IMR-90 (cell line): ENCODE results near the gene ANKS3. TPM values are rescaled to one million over a fixed set of nuclear protein-coding genes. Genes with fewer than 3 reads are reported as not detected.

Experiments
- ATAC-seq: fragments of 200-7000 bp; cut with Tn5 transposase; 2 replicates; pipeline ENCODE4 v1.9.1; 2020; ENCODE audit warnings: low read depth, mild to moderate bottlenecking, moderate library complexity
- BruUV-seq: library from RNA; stranded (reverse); fragments of 400-500 nt; replicated peaks from 2 replicates; lab custom pipeline; 2021; lab: Mats Ljungman, UMichigan
- CTCF ChIA-PET: fragments of 300-600 bp; formaldehyde crosslinking; extraction: SDS; loops from one replicate; lab custom pipeline; 2021; ENCODE audit warnings: antibody characterized with exemption; lab: Yijun Ruan, JAX
- POLR2A ChIA-PET: fragments of 300-600 bp; sonication (Branson Sonifier 250); formaldehyde crosslinking; loops from one replicate; lab custom pipeline; 2022; ENCODE audit warnings: antibody characterized with exemption; ENCODE audit not compliant: unreplicated experiment; lab: Charles Lee
- DNase-seq: peaks from one replicate; pipeline ENCODE4 v3.0.0; 2013
- H2AFZ ChIP-seq: replicated peaks from 2 replicates; pipeline ENCODE3; 2013; ENCODE audit warnings: low read length, mild to moderate bottlenecking; ENCODE audit not compliant: poor library complexity
- H2AK5ac ChIP-seq: 2 replicates; pipeline ENCODE4 v1.6.1; 2013; ENCODE audit warnings: low read depth, low read length, inconsistent platforms
- H2AK9ac ChIP-seq: replicated peaks from 2 replicates; pipeline ENCODE3; 2013; ENCODE audit warnings: mild to moderate bottlenecking, low read depth, low read length, moderate library complexity; ENCODE audit not compliant: poor library complexity
- H2BK120ac ChIP-seq: 2 replicates; pipeline ENCODE4 v1.6.1; 2013; ENCODE audit warnings: low read depth, low read length, inconsistent platforms
- H2BK15ac ChIP-seq: 3 replicates; pipeline ENCODE4 v1.6.1; 2013; ENCODE audit warnings: low read depth, low read length, inconsistent platforms
- H2BK20ac ChIP-seq: 2 replicates; pipeline ENCODE4 v1.6.1; 2013; ENCODE audit warnings: low read depth, mild to moderate bottlenecking, inconsistent platforms, low read length, moderate library complexity
- H2BK5ac ChIP-seq: 2 replicates; pipeline ENCODE4 v1.6.1; 2013; ENCODE audit warnings: mild to moderate bottlenecking, low read depth, low read length, inconsistent platforms; ENCODE audit not compliant: poor library complexity, severe bottlenecking
- H3K14ac ChIP-seq: replicated peaks from 2 replicates; pipeline ENCODE4 v1.6.1; 2013; ENCODE audit warnings: low read depth, low read length, inconsistent platforms
- H3K18ac ChIP-seq: 2 replicates; pipeline ENCODE4 v1.6.1; 2013; ENCODE audit warnings: low read depth, low read length, control low read depth
- H3K23ac ChIP-seq: 2 replicates; pipeline ENCODE4 v1.6.1; 2013; ENCODE audit warnings: low read depth, low read length, inconsistent platforms
- H3K27ac ChIP-seq: 2 replicates; pipeline ENCODE4 v1.5.1; 2013; ENCODE audit warnings: mild to moderate bottlenecking, control low read depth, low read length; ENCODE audit not compliant: insufficient read depth
- H3K27me3 ChIP-seq: 2 replicates; pipeline ENCODE4 v1.6.1; 2013; ENCODE audit warnings: low read length; ENCODE audit not compliant: control insufficient read depth, insufficient read depth
- H3K36me3 ChIP-seq: 2 replicates; pipeline ENCODE4 v1.6.1; 2013; ENCODE audit warnings: low read length, mixed read lengths; ENCODE audit not compliant: control insufficient read depth, insufficient read depth
- H3K4ac ChIP-seq: 2 replicates; pipeline ENCODE4 v1.6.1; 2013; ENCODE audit warnings: low read depth, low read length, inconsistent platforms
- H3K4me1 ChIP-seq: 2 replicates; pipeline ENCODE4 v1.6.1; 2013; ENCODE audit warnings: low read length, mixed read lengths; ENCODE audit not compliant: control insufficient read depth, insufficient read depth
- H3K4me2 ChIP-seq: 2 replicates; pipeline ENCODE4 v1.6.1; 2013; ENCODE audit warnings: low read depth, mild to moderate bottlenecking, control low read depth, low read length, moderate library complexity
- H3K4me3 ChIP-seq: 2 replicates; pipeline ENCODE4 v1.5.1; 2013; ENCODE audit warnings: low read depth, mild to moderate bottlenecking, control low read depth, low read length, moderate library complexity; ENCODE audit not compliant: insufficient read depth
- H3K56ac ChIP-seq: 2 replicates; pipeline ENCODE4 v1.6.1; 2013; ENCODE audit warnings: low read length, inconsistent platforms; ENCODE audit not compliant: insufficient read depth; ENCODE audit errors: extremely low read depth
- H3K79me1 ChIP-seq, 2 experiments: 2 replicates each; pipeline ENCODE4 v1.6.1; 2013; ENCODE audit warnings: low read length in 2 of 2, inconsistent platforms in 1 of 2, low read depth in 1 of 2
- H3K9ac ChIP-seq: 2 replicates; pipeline ENCODE4 v1.6.1; 2013; ENCODE audit warnings: low read depth, low read length, control low read depth
- H3K9me1 ChIP-seq: 2 replicates; pipeline ENCODE4 v1.6.1; 2013; ENCODE audit warnings: low read length, inconsistent platforms; ENCODE audit not compliant: insufficient read depth
- H3K9me3 ChIP-seq: 2 replicates; pipeline ENCODE4 v1.6.1; 2013; ENCODE audit warnings: low read length; ENCODE audit not compliant: control insufficient read depth, insufficient read depth
- H4K20me1 ChIP-seq: 2 replicates; pipeline ENCODE4 v1.6.1; 2013; ENCODE audit warnings: low read length, inconsistent platforms; ENCODE audit not compliant: insufficient read depth
- H4K5ac ChIP-seq: 2 replicates; pipeline ENCODE4 v1.6.1; 2013; ENCODE audit warnings: mild to moderate bottlenecking, low read depth, low read length, control low read depth
- H4K8ac ChIP-seq, 2 experiments: 2 replicates each; pipeline ENCODE4 v1.6.1; 2013; ENCODE audit warnings: low read depth in 2 of 2, low read length in 2 of 2, control low read depth in 1 of 2, inconsistent platforms in 1 of 2
- H4K91ac ChIP-seq: 2 replicates; pipeline ENCODE4 v1.6.1; 2013; ENCODE audit warnings: low read depth, low read length, inconsistent platforms; ENCODE audit not compliant: insufficient read depth
- BHLHE40 ChIP-seq: fragments of 150-350 bp; IDR thresholded peaks from 2 replicates; pipeline ENCODE4 v1.6.1; 2016; ENCODE audit warnings: mild to moderate bottlenecking, low read depth, low read length
- CEBPB ChIP-seq: IDR thresholded peaks from 2 replicates; pipeline ENCODE4 v1.6.1; 2012; ENCODE audit warnings: low read depth, low read length, improper control_type of control experiment
- CHD1 ChIP-seq: IDR thresholded peaks from 2 replicates; pipeline ENCODE4 v1.6.1; 2012; ENCODE audit warnings: low read depth, low read length, improper control_type of control experiment
- FOS ChIP-seq: fragments of 150-350 bp; IDR thresholded peaks from 2 replicates; pipeline ENCODE4 v1.6.1; 2016; ENCODE audit warnings: low read depth, low read length
- MAFK ChIP-seq: IDR thresholded peaks from 2 replicates; pipeline ENCODE4 v1.6.1; 2012; ENCODE audit warnings: low read depth, low read length, improper control_type of control experiment
- MAZ ChIP-seq: IDR thresholded peaks from 2 replicates; pipeline ENCODE4 v1.6.1; 2012; ENCODE audit warnings: low read depth, mild to moderate bottlenecking, low read length, improper control_type of control experiment, moderate library complexity, borderline replicate concordance
- MXI1 ChIP-seq: IDR thresholded peaks from 2 replicates; pipeline ENCODE4 v1.6.1; 2012; ENCODE audit warnings: low read depth, mild to moderate bottlenecking, low read length, moderate library complexity, borderline replicate concordance
- NFE2L2 ChIP-seq: fragments of 150-350 bp; IDR thresholded peaks from 2 replicates; pipeline ENCODE4 v1.6.1; 2016; ENCODE audit warnings: low read depth, mild to moderate bottlenecking, low read length
- POLR2A ChIP-seq: IDR thresholded peaks from 2 replicates; pipeline ENCODE4 v1.6.1; 2012; ENCODE audit warnings: mild to moderate bottlenecking, low read depth, low read length
- RAD21 ChIP-seq: IDR thresholded peaks from 2 replicates; pipeline ENCODE4 v1.6.1; 2012; ENCODE audit warnings: low read length, improper control_type of control experiment
- RCOR1 ChIP-seq: IDR thresholded peaks from 2 replicates; pipeline ENCODE4 v1.6.1; 2012; ENCODE audit warnings: mild to moderate bottlenecking, low read length, improper control_type of control experiment; ENCODE audit not compliant: insufficient replicate concordance
- RFX5 ChIP-seq: IDR thresholded peaks from 2 replicates; pipeline ENCODE4 v1.8.0; 2012; ENCODE audit warnings: low read depth, mild to moderate bottlenecking, low read length, moderate library complexity
- SMC3 ChIP-seq: fragments of 150-350 bp; IDR thresholded peaks from 2 replicates; pipeline ENCODE4 v1.6.1; 2016; ENCODE audit warnings: low read depth, mild to moderate bottlenecking, antibody characterized with exemption, low read length, moderate library complexity
- WGBS, 2 experiments: methylation state at CpG; one replicate each; pipeline versions ENCODE4 v1.1.5 to v1.1.7; 2013; ENCODE audit warnings: missing lambda C conversion rate in 2 of 2; ENCODE audit not compliant: insufficient read length in 1 of 2; ENCODE audit errors: extremely low coverage in 2 of 2; 5-methylcytosine and 5-hydroxymethylcytosine counted together
- dilution Hi-C: fragments of 300-500 bp; cut with HindIII; formaldehyde crosslinking; loops from one replicate; pipeline ENCODE4 v1.14.3; 2018; ENCODE audit warnings: low sequenced_read_pairs; ENCODE audit not compliant: unreplicated experiment
- in situ Hi-C: fragments of 300-500 bp; cut with MboI; formaldehyde crosslinking; loops from 3 replicates; pipeline ENCODE4 v1.14.3; 2019; ENCODE audit warnings: low sequenced_read_pairs, inconsistent platforms, mixed read lengths
- intact Hi-C: fragments of 100-400 bp; cut with micrococcal nuclease; formaldehyde crosslinking; loops from 2 replicates; pipeline ENCODE4 v1.10.0; 2022
- polyA plus RNA-seq, 3 experiments: library from polyadenylated mRNA; depleted of rRNA; stranded (reverse); fragments of >200 nt; gene quantifications; 2 replicates each; pipeline ENCODE4 v1.2.3, GENCODE V29; 2012; ENCODE audit warnings: low replicate concordance in 1 of 3
- total RNA-seq: library from RNA; depleted of rRNA; stranded (reverse); fragments of >200 nt; gene quantifications from 2 replicates; pipeline ENCODE4 v1.2.3, GENCODE V29; 2012
- TF ChIP-seq, protein P1 (sequence below): fragments of 150-350 bp; IDR thresholded peaks from 2 replicates; pipeline ENCODE4 v1.6.1; 2016; ENCODE audit warnings: low read depth, mild to moderate bottlenecking, low read length, moderate library complexity, borderline replicate concordance
- TF ChIP-seq, protein P2 (sequence below): fragments of 150-350 bp; IDR thresholded peaks from 2 replicates; pipeline ENCODE4 v1.6.1; 2017; ENCODE audit warnings: mild to moderate bottlenecking, antibody characterized with exemption, low read length, low read depth
- TF ChIP-seq, protein P3 (sequence below): conservative IDR thresholded peaks from 2 replicates; pipeline ENCODE4 v1.5.1; 2012; ENCODE audit warnings: mild to moderate bottlenecking, low read depth, low read length, improper control_type of control experiment

Gene ANKS3
- total and polyA plus RNA-seq, 2 of the 4 experiments (the other 2 are of a cell fraction): 24.4 to 25.0 TPM

DNA sequence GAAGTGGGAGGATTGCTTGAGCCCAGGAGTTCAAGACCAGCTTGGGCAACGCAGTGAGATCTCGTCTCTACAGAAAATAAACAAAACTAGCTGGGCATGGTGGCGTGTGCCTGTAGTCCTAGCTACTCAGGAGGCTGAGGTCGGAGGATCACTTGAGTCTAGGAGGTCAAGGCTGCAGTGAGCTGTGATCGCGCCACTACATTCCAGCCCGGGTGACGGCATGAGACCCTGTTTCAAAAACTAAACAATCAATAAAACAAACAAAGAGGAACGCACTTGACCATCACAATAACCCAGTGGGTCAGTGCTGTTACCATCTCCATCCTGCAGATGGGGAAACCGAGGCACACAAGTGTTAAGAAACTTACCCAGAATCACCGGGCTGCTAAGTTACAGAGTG lies 19.2 kb upstream of the ANKS3 start:
- intact Hi-C loops (no loop called here), in situ Hi-C loops (no loop called here), dilution Hi-C loops (no loop called here)
- peaks cover 52% of the 10 kb centered on the region for H3K36me3 ChIP-seq
- H3K79me1 ChIP-seq: peaks cover 6 to 9% of the 10 kb centered on the region in 2 experiments; a peak in 3 of 4 replicates
- POLR2A ChIA-PET: no interaction called here
- no peak overlapping the region for H2BK120ac ChIP-seq
- no peaks in the 10 kb centered on the region for H3K9me1 ChIP-seq
- no TSS peak for BruUV-seq
- H3K9ac ChIP-seq: no peak overlapping the region
- DNase-seq: no peak
- no peak overlapping the region for H3K4me2 ChIP-seq
- ATAC-seq: no peak
- H2AK5ac ChIP-seq: no peak overlapping the region
- no peak overlapping the region for H3K14ac ChIP-seq
- H4K91ac ChIP-seq: no peak overlapping the region
- no peak for TF ChIP-seq BHLHE40
- TF ChIP-seq CEBPB: no peak
- no peak for TF ChIP-seq RCOR1
- TF ChIP-seq POLR2A: no peak
- TF ChIP-seq, protein P1, sequence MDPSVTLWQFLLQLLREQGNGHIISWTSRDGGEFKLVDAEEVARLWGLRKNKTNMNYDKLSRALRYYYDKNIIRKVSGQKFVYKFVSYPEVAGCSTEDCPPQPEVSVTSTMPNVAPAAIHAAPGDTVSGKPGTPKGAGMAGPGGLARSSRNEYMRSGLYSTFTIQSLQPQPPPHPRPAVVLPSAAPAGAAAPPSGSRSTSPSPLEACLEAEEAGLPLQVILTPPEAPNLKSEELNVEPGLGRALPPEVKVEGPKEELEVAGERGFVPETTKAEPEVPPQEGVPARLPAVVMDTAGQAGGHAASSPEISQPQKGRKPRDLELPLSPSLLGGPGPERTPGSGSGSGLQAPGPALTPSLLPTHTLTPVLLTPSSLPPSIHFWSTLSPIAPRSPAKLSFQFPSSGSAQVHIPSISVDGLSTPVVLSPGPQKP: no peak
- TF ChIP-seq MXI1: no peak
- TF ChIP-seq SMC3: no peak
- no peak for TF ChIP-seq RAD21
- no peak for TF ChIP-seq MAZ
- no peak for TF ChIP-seq MAFK
- TF ChIP-seq, protein P2, sequence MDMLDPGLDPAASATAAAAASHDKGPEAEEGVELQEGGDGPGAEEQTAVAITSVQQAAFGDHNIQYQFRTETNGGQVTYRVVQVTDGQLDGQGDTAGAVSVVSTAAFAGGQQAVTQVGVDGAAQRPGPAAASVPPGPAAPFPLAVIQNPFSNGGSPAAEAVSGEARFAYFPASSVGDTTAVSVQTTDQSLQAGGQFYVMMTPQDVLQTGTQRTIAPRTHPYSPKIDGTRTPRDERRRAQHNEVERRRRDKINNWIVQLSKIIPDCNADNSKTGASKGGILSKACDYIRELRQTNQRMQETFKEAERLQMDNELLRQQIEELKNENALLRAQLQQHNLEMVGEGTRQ: no peak
- TF ChIP-seq, protein P3, sequence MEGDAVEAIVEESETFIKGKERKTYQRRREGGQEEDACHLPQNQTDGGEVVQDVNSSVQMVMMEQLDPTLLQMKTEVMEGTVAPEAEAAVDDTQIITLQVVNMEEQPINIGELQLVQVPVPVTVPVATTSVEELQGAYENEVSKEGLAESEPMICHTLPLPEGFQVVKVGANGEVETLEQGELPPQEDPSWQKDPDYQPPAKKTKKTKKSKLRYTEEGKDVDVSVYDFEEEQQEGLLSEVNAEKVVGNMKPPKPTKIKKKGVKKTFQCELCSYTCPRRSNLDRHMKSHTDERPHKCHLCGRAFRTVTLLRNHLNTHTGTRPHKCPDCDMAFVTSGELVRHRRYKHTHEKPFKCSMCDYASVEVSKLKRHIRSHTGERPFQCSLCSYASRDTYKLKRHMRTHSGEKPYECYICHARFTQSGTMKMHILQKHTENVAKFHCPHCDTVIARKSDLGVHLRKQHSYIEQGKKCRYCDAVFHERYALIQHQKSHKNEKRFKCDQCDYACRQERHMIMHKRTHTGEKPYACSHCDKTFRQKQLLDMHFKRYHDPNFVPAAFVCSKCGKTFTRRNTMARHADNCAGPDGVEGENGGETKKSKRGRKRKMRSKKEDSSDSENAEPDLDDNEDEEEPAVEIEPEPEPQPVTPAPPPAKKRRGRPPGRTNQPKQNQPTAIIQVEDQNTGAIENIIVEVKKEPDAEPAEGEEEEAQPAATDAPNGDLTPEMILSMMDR: no peak
- no peak for TF ChIP-seq FOS
- no peak for TF ChIP-seq NFE2L2
- no peak for TF ChIP-seq RFX5
- no peak for TF ChIP-seq CHD1
- no peak overlapping the region for H2BK5ac ChIP-seq
- CTCF ChIA-PET: no interaction called here
- no peak overlapping the region for H3K27ac ChIP-seq
- no peak overlapping the region for H2AK9ac ChIP-seq
- no peak overlapping the region for H3K4me3 ChIP-seq
- WGBS, 2 experiments: 93% methylated on average over 3 of the region's 11 CpGs; no CpG with 5 or more reads in 1 of the 2 experiments
- no peak overlapping the region for H2BK20ac ChIP-seq
- H3K4me1 ChIP-seq: no peaks in the 10 kb centered on the region
- H3K4ac ChIP-seq: no peak overlapping the region
- H4K20me1 ChIP-seq: peaks cover 5% of the 10 kb centered on the region; the same call in 1 of the 2 replicates
- H3K56ac ChIP-seq: no peak overlapping the region
- H4K5ac ChIP-seq: no peak overlapping the region
- H2BK15ac ChIP-seq: no peak overlapping the region
- no peak overlapping the region for H4K8ac ChIP-seq
- peaks cover 4% of the 10 kb centered on the region for H3K9me3 ChIP-seq
- H3K27me3 ChIP-seq: no peaks in the 10 kb centered on the region
- H3K23ac ChIP-seq: no peak overlapping the region
- H2AFZ ChIP-seq: no peak overlapping the region
- H3K18ac ChIP-seq: no peak overlapping the region
